ENCODE results near the gene PEAK1. TPM values are rescaled to one million over a fixed set of nuclear protein-coding genes. Genes with fewer than 3 reads are reported as not detected.

PEAK1 gene
- total RNA-seq, 4 donors from 2014 or later = 68.8 to 79.1 (median 78.7) TPM

GRCh38 chr15:77107531-77108355 is 312.2 kb downstream of the PEAK1 start:
- no peak for TF ChIP-seq CTCF (IDR thresholded peaks at IDR 0.05; ENCODE audit: low read depth)

DNA sequence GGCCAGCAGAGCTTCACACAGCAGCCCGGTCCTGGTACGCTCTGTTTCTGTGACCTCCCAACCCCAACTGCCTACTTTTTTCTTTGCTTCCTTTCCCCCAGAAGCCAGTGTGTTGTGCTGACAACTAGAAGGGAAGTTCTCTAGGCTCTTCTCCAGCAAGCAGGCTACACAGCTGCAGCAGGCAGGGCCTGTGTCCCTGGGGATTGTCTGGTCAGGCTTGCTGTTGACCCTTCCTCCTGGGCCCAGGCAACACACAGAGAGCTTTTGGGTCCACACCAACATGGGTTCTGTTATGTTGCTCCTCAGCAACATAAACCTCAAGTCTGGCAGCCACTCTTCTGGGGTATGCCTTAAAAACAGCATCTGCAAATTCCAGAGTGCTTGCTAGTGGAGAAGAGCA is 312.8 kb downstream of the PEAK1 start:
- no peak for TF ChIP-seq CTCF (IDR thresholded peaks at IDR 0.05; ENCODE audit: low read depth)

DNA sequence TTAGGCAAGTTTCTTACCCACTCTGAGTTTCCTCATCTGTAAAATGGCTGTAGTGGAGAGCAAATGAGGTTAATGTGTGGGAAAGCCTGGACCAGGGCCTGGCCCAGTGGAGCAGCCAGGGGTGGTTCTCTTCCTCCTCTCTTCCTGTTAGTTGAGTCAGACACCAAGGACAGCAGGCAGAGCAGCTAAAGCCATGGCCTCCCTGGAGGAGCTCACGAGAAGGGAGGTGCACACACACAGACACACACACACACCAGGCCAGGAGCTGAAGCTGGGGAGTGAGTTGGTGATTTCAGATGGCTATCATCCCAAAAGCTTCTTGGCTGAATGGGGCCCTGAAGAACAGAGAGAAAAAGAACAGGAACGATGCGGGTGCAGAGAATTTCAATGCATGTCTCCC is 315.7 kb downstream of the PEAK1 start:
- no peak for TF ChIP-seq CTCF (IDR thresholded peaks at IDR 0.05; ENCODE audit: low read depth)

- TF ChIP-seq CTCF (IDR thresholded peaks at IDR 0.05; ENCODE audit: low read depth) = no peak
Observed at GRCh38 chr15:77099741-77100463, 320.0 kb downstream of the PEAK1 start.

- no peak for TF ChIP-seq CTCF (IDR thresholded peaks at IDR 0.05; ENCODE audit: low read depth)
Observed at GRCh38 chr15:77098572-77098971, 321.3 kb downstream of the PEAK1 start.

- no peak for TF ChIP-seq CTCF (IDR thresholded peaks at IDR 0.05; ENCODE audit: low read depth)
Observed at GRCh38 chr15:77097921-77098320, 322.0 kb downstream of the PEAK1 start.

DNA sequence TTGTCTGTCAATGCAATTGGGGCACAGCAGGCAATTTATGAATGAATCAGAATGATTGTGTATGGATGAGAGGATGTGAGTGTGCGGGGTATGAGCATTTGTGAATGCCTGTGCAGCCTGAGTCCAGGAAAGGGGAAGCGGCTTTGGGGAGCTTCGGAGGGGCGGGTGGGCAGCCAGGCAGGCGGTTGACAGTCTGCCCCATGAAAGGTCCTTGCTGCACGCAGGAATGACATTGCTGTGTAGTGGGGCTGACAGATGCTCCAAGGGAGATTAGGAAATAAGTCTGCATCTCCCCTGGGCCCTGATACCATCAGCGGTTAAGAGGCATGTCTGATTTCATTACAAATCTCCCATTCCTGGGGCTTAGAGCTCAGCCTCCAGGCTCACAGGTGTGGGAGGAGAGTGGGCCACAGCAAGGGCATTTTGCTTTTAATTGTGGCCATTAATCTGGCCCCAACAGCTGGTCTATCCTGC is 322.6 kb downstream of the PEAK1 start:
- no peak for TF ChIP-seq CTCF (IDR thresholded peaks at IDR 0.05; ENCODE audit: low read depth)
